ENCODE measurements around the gene ELK4.

- TF ChIP-seq CTCF (optimal IDR thresholded peaks at IDR 0.05 in 1 of 3, IDR thresholded peaks at IDR 0.05 in 1 of 3, conservative IDR thresholded peaks at IDR 0.05 in 1 of 3; ENCODE audit: extremely low read depth in 1 of 3, insufficient read depth in 2 of 3, low read length in 3 of 3) (no peak), EZH2 (IDR thresholded peaks at IDR 0.05; ENCODE audit: low read length) (no peak)
These were observed 11.0 kb upstream of the ELK4 start for GRCh38 chr1:205642679-205643307.
